T-helper 1 cell treated with Interleukin-12 subunit alpha and Interleukin-12 subunit beta and Interleukin-4 antibody, amounts not matched to agents 30 ng/mL and 1 ng/mL, for 36 hours (primary cell): ENCODE measurements around the gene CDC40. TPM values are rescaled to one million over a fixed set of nuclear protein-coding genes. Genes with fewer than 3 reads are reported as not detected.
"Not testable (repeated sequence)": the region's sequence is repeated elsewhere in the genome, so short reads cannot be mapped to it uniquely, and the experiment has no call there.

ENCODE experiments used
- intact Hi-C: fragments of 100-400 bp; cut with micrococcal nuclease; formaldehyde crosslinking; loops from one replicate; pipeline ENCODE4 v1.15.1; 2024
- total RNA-seq: library from RNA; stranded (reverse); gene quantifications from 2 replicates; pipeline ENCODE4 v1.2.3, GENCODE V29; 2022

Gene CDC40
- total RNA-seq, 1 donor from 2014 or later: 25.9 TPM

- intact Hi-C loops: no loop called here
These were observed 18.3 kb downstream of the CDC40 start for GRCh38 chr6:110198561-110198960.

- intact Hi-C loops: no loop called here
These were observed 21.1 kb downstream of the CDC40 start for GRCh38 chr6:110201151-110201884.

GRCh38 chr6:110207652-110208051 is 27.4 kb downstream of the CDC40 start:
- intact Hi-C loops: no loop called here

- intact Hi-C loops: no loop called here
These were observed 31.5 kb downstream of the CDC40 start for GRCh38 chr6:110211753-110212152.

GRCh38 chr6:110214338-110214737 is 34.1 kb downstream of the CDC40 start:
- intact Hi-C loops: no loop called here

GRCh38 chr6:110216140-110216539 is 35.9 kb downstream of the CDC40 start:
- intact Hi-C loops: no loop called here

GRCh38 chr6:110217266-110217665 is 37.0 kb downstream of the CDC40 start:
- intact Hi-C loops: no loop called here

GRCh38 chr6:110221738-110222137 is 41.5 kb downstream of the CDC40 start:
- intact Hi-C loops: no loop called here

GRCh38 chr6:110226261-110226660 is 46.0 kb downstream of the CDC40 start:
- intact Hi-C loops: no loop called here

GRCh38 chr6:110232450-110232849 is 52.2 kb downstream of the CDC40 start:
- intact Hi-C loops: no loop called here

- intact Hi-C loops: loop anchor here (1.0 kb wide), 1 partner anchor 54 kb away; the partner anchor contains the start of gene CDC40
These were observed 53.6 kb downstream of the CDC40 start for GRCh38 chr6:110233770-110234374.

GRCh38 chr6:110236007-110236406 is 55.8 kb downstream of the CDC40 start:
- intact Hi-C loops: not testable (repeated sequence)

GRCh38 chr6:110239526-110240274 is 59.5 kb downstream of the CDC40 start:
- intact Hi-C loops: no loop called here

GRCh38 chr6:110244621-110245020 is 64.4 kb downstream of the CDC40 start:
- intact Hi-C loops: not testable (repeated sequence)

- intact Hi-C loops: no loop called here
These were observed 66.2 kb downstream of the CDC40 start for GRCh38 chr6:110246378-110246777.

- intact Hi-C loops: no loop called here
These were observed 66.8 kb downstream of the CDC40 start for GRCh38 chr6:110246900-110247546.

GRCh38 chr6:110250058-110250457 is 69.8 kb downstream of the CDC40 start:
- intact Hi-C loops: no loop called here

- intact Hi-C loops: no loop called here
These were observed 70.6 kb downstream of the CDC40 start for GRCh38 chr6:110250838-110251237.

- intact Hi-C loops: no loop called here
These were observed 75.1 kb downstream of the CDC40 start for GRCh38 chr6:110255211-110255750.

GRCh38 chr6:110256366-110256765 is 76.1 kb downstream of the CDC40 start:
- intact Hi-C loops: no loop called here

- intact Hi-C loops: no loop called here
These were observed 85.0 kb downstream of the CDC40 start for GRCh38 chr6:110265273-110265672.
